ENCODE measurements around the gene C16orf96. TPM values are rescaled to one million over a fixed set of nuclear protein-coding genes. Genes with fewer than 3 reads are reported as not detected.

C16orf96 gene
- total and polyA plus RNA-seq, 2 donors (not counting 3 experiments of a cell fraction or from before 2014, with no cell fraction given), result not detected

DNA sequence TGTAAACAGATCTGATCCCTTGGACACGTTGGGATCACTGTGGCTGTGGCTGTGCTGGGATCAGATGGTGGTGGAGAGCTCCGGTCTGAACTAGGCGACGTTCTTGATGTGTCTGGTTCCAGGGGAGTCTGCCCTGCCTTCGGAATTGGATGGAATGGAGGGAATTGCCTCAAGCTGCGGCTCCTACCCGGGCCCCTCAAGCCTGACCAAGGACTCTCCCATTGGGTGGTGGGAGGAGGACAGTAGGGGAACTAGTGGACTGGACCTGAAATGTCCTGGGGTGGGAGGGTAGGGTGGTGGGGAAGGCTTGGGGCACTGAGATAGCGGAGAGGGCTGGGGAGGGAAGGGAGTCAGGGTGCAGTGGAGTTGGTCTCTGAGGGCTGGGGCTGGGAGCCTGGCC is 61.7 kb downstream of the C16orf96 start:
- TF ChIP-seq, protein P1, sequence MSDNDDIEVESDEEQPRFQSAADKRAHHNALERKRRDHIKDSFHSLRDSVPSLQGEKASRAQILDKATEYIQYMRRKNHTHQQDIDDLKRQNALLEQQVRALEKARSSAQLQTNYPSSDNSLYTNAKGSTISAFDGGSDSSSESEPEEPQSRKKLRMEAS (IDR thresholded peaks at IDR 0.05; ENCODE audit: insufficient read depth, insufficient read length), result no peak
- TF ChIP-seq FOS (IDR thresholded peaks at IDR 0.05; ENCODE audit: borderline replicate concordance, insufficient read depth, low read length) (no peak), MYC (IDR thresholded peaks at IDR 0.05; ENCODE audit: low read depth, low read length) (no peak), POLR2A (IDR thresholded peaks at IDR 0.05; ENCODE audit: low read depth, low read length) (no peak), POLR2AphosphoS5 (IDR thresholded peaks at IDR 0.05; ENCODE audit: insufficient read depth, low read depth, low read length) (no peak), JUN (IDR thresholded peaks at IDR 0.05; ENCODE audit: borderline replicate concordance, insufficient read depth, insufficient read length, low read depth) (no peak), GATA2 (IDR thresholded peaks at IDR 0.05; ENCODE audit: insufficient read depth, insufficient read length, low read depth, low read length) (no peak), EZH2 (IDR thresholded peaks at IDR 0.05; ENCODE audit: borderline replicate concordance, low read depth, low read length, severe bottlenecking) (no peak)
- TF ChIP-seq, protein P2, sequence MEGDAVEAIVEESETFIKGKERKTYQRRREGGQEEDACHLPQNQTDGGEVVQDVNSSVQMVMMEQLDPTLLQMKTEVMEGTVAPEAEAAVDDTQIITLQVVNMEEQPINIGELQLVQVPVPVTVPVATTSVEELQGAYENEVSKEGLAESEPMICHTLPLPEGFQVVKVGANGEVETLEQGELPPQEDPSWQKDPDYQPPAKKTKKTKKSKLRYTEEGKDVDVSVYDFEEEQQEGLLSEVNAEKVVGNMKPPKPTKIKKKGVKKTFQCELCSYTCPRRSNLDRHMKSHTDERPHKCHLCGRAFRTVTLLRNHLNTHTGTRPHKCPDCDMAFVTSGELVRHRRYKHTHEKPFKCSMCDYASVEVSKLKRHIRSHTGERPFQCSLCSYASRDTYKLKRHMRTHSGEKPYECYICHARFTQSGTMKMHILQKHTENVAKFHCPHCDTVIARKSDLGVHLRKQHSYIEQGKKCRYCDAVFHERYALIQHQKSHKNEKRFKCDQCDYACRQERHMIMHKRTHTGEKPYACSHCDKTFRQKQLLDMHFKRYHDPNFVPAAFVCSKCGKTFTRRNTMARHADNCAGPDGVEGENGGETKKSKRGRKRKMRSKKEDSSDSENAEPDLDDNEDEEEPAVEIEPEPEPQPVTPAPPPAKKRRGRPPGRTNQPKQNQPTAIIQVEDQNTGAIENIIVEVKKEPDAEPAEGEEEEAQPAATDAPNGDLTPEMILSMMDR (IDR thresholded peaks at IDR 0.05; ENCODE audit: extremely low read depth in 1 of 2, insufficient read depth in 1 of 2, low read depth in 1 of 2, low read length in 2 of 2), result no peak
- Histone ChIP-seq H3K9ac (replicated peaks; ENCODE audit: extremely low read depth, insufficient read depth, low read length) (no peak overlapping the region), H3K36me3 (ENCODE audit: control insufficient read depth in 2 of 2, extremely low read depth in 1 of 2, insufficient read depth in 2 of 2, low read length in 2 of 2) (no peaks in the 10 kb centered on the region), H3K79me2 (ENCODE audit: control insufficient read depth, insufficient read depth, low read length) (peaks cover 12% of the 10 kb centered on the region), H3K4me1 (ENCODE audit: control insufficient read depth, extremely low read depth, insufficient read depth, low read length) (peaks cover 21% of the 10 kb centered on the region), H3K27me3 (ENCODE audit: control insufficient read depth in 2 of 2, insufficient read depth in 2 of 2, low read length in 2 of 2) (no peaks in the 10 kb centered on the region), H3K9me3 (replicated peaks; ENCODE audit: control insufficient read depth, insufficient read depth, low read length) (no peaks in the 10 kb centered on the region), H3K4me2 (ENCODE audit: insufficient read depth, low read length) (no peak overlapping the region), H4K20me1 (replicated peaks; ENCODE audit: control insufficient read depth, extremely low read depth, insufficient read depth, low read length) (no peaks in the 10 kb centered on the region), H3K27ac (ENCODE audit: insufficient read depth, low read depth, low read length) (no peak overlapping the region), H3K4me3 (replicated peaks in 1 of 3; ENCODE audit: insufficient read depth in 1 of 3, low read depth in 1 of 3, low read length in 3 of 3) (no peak overlapping the region), H2AFZ (ENCODE audit: low read depth, low read length) (no peak overlapping the region), H3K9me1 (replicated peaks; ENCODE audit: control insufficient read depth, extremely low read depth, insufficient read depth, low read length) (no peaks in the 10 kb centered on the region)
- ChIA-PET POLR2A (no interaction called here), CTCF (interaction anchor here (0.6 kb wide), 1 partner anchor 141 kb away, joined by 3 read pairs; no protein-coding TSS in a partner anchor)
- BruUV-seq (replicated peaks), result no TSS peak
- intact Hi-C loops (cut with micrococcal nuclease), result loop anchor here (2.0 kb wide), 2 partner anchors 117 to 231 kb away; partner anchors contain the start of genes ANKS3 and DNAAF8
- no peak for DNase-seq (ENCODE audit: low read depth, low spot score)
- no peak for FAIRE-seq
- dilution Hi-C loops (cut with MboI; ENCODE audit: extremely low pct_ligation_motif_present, low sequenced_read_pairs), result no loop called here

All from endothelial cell of umbilical vein (primary cell).